GM21526 (cell line): ENCODE data around the gene RNF121.

Source experiments
- ATAC-seq: cut with Tn5 transposase; IDR thresholded peaks from one replicate; pipeline ENCODE4 v1.9.1; 2021; ENCODE audit warnings: moderate library complexity; ENCODE audit not compliant: unreplicated experiment, low FRiP score

Gene RNF121

GRCh38 chr11:72026090-72026489 is 97.2 kb downstream of the RNF121 start:
- no peak for ATAC-seq

GRCh38 chr11:72030472-72031045 is 101.7 kb downstream of the RNF121 start:
- no peak for ATAC-seq

- no peak for ATAC-seq
Observed at GRCh38 chr11:72036687-72037086, 107.8 kb downstream of the RNF121 start.

GRCh38 chr11:72037554-72038311 is 108.9 kb downstream of the RNF121 start:
- ATAC-seq: no peak

GRCh38 chr11:72038491-72038890 is 109.6 kb downstream of the RNF121 start:
- no peak for ATAC-seq

- ATAC-seq: no peak
Observed at GRCh38 chr11:72039031-72039855, 110.4 kb downstream of the RNF121 start.

- ATAC-seq: no peak
Observed at GRCh38 chr11:72039856-72040401, 111.1 kb downstream of the RNF121 start.

- ATAC-seq: no peak
Observed at GRCh38 chr11:72040491-72041363, 111.9 kb downstream of the RNF121 start.

- no peak for ATAC-seq
Observed at GRCh38 chr11:72041364-72042063, 112.7 kb downstream of the RNF121 start.

GRCh38 chr11:72042064-72042745 is 113.4 kb downstream of the RNF121 start:
- ATAC-seq: no peak

DNA sequence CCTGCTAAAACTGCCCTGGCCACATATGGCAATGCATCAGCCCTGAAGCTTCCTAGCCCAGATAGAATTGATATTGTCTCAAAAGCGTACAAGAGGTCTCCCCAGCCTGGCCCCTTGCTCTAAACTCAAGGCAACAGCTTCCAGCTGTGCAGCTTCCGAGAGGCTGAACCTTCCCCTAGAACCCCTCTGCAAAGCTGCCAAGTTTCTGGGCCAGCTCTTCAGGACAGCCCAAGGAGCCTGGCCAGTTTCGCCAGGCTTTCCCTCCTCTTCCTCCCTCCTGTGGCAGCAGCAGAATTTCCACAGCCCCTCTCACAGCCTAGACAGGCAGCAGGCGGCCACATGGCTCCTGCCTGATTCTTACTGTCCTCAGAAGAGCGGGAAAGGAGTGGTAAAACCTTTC is 117.0 kb downstream of the RNF121 start:
- no peak for ATAC-seq
